Measurements from ENCODE around the gene PYGL.
"Not testable (repeated sequence)": the region's sequence is repeated elsewhere in the genome, so short reads cannot be mapped to it uniquely, and the experiment has no call there.

Gene PYGL

DNA sequence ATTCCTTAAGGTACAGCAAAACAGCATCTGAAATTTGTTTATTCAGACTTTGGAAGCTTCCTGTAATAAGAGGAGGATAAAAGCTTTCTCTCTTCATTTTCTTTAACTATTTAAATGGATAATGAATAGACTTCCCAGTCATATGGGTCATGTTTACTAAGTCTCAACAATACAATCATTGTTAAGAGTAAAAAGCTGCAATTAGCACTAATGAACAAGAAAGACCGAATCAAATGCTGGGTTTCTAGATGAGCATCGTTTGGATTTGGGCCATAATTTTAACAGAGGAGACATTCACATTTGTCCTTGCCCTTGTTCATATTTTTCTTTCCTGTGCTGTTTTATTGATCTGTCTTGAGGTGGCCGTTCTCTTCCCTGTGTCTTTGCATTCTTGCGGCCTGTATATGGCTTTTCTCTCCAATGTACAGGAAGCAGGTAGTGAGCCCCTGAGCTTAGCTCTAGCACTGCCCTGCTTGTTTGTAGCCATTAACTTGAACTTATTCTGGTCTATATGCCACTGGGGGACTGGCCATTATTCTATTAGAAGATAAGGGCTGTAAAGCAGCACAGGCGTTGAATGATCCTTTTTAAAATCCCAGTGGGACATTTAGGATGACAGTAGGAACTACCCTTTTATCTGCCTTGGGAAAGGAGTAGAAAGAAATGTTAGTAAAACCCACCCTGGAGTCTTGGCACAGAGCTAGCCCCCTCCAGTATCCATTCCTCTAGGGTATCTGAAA, 37.8 kb downstream of the PYGL start:
- ChIA-PET POLR2A (no interaction called here), CTCF (interaction anchor here (1.0 to 1.6 kb wide), 2 partner anchors 10 to 12 kb away, joined by 3 to 4 read pairs; no protein-coding TSS in a partner anchor)
- DNase-seq (ENCODE audit: low read depth, low spot score) = no peak
- TF ChIP-seq, protein P1, sequence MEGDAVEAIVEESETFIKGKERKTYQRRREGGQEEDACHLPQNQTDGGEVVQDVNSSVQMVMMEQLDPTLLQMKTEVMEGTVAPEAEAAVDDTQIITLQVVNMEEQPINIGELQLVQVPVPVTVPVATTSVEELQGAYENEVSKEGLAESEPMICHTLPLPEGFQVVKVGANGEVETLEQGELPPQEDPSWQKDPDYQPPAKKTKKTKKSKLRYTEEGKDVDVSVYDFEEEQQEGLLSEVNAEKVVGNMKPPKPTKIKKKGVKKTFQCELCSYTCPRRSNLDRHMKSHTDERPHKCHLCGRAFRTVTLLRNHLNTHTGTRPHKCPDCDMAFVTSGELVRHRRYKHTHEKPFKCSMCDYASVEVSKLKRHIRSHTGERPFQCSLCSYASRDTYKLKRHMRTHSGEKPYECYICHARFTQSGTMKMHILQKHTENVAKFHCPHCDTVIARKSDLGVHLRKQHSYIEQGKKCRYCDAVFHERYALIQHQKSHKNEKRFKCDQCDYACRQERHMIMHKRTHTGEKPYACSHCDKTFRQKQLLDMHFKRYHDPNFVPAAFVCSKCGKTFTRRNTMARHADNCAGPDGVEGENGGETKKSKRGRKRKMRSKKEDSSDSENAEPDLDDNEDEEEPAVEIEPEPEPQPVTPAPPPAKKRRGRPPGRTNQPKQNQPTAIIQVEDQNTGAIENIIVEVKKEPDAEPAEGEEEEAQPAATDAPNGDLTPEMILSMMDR (IDR thresholded peaks at IDR 0.05; ENCODE audit: insufficient read depth, low read length, missing control alignments) = no peak
- H3K4me3 ChIP-seq (ENCODE audit: low read depth, low read length) = no peak overlapping the region

DNA sequence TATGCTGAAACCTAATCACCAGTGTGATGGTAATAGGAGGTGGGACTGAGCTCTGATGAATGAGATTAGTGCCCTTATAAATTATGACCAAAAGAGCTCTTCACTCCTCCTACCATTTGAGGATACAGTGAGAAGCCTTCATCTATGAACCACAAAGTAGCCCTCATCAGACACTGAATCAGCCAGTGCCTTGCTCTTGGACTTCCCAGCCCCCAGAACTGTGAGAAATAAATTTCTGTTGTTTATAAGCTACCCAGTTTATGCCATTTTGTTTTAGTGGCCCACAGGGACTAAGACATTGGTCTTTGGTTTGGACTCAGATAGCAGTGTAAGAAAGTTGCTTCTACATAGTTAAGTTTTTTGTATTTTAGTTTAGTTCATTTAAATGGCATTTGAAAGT, 39.6 kb downstream of the PYGL start:
- ChIA-PET CTCF (interaction anchor here (1.1 to 1.6 kb wide), 3 partner anchors 12 to 20 kb away, joined by 3 to 4 read pairs (median 4); no protein-coding TSS in a partner anchor), POLR2A (no interaction called here)
- TF ChIP-seq, protein P1 (IDR thresholded peaks at IDR 0.05; ENCODE audit: insufficient read depth, low read length, missing control alignments) = no peak
- H3K4me3 ChIP-seq (ENCODE audit: low read depth, low read length) = no peak overlapping the region
- DNase-seq (ENCODE audit: low read depth, low spot score) = no peak

DNA sequence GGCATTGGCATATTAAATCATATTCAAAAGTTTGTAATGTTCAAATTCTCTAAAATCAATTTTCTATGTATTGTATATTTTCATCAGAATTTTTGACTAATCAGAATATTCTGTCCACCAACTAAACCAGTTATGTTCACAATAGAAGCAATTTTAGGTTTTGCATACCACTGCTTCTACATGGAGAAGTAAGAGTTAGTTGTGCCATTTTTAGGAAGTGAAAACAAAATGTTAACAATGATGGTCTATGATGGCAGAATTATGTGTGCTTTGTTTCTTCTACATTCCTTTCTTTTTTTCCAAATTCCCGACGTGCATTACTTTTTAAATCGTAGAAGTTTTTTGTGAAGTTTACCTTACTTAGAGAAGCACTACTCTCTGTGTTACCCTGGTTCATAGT, 42.9 kb downstream of the PYGL start:
- H3K4me3 ChIP-seq (ENCODE audit: low read depth, low read length) = no peak overlapping the region
- TF ChIP-seq, protein P1 (IDR thresholded peaks at IDR 0.05; ENCODE audit: insufficient read depth, low read length, missing control alignments) = no peak
- ChIA-PET CTCF (no interaction called here), POLR2A (no interaction called here)
- DNase-seq (ENCODE audit: low read depth, low spot score) = no peak

GRCh38 chr14:50897658-50898175, 46.6 kb downstream of the PYGL start:
- POLR2A ChIA-PET = no interaction called here
- CTCF ChIA-PET = no interaction called here

GRCh38 chr14:50897005-50897404, 47.3 kb downstream of the PYGL start:
- DNase-seq (ENCODE audit: low read depth, low spot score); H3K4me3 ChIP-seq (ENCODE audit: low read depth, low read length); CTCF ChIA-PET: not testable (repeated sequence)
- POLR2A ChIA-PET = interaction anchor here (0.7 kb wide), 1 partner anchor 28 kb away, joined by 3 read pairs; no protein-coding TSS in a partner anchor

More at GRCh38 chr14:50897658-50898175, 46.6 kb downstream of the PYGL start:
- DNase-seq (ENCODE audit: low read depth, low spot score) = no peak
- TF ChIP-seq, protein P1 (IDR thresholded peaks at IDR 0.05; ENCODE audit: insufficient read depth, low read length, missing control alignments) = no peak
- H3K4me3 ChIP-seq (ENCODE audit: low read depth, low read length) = no peak overlapping the region

DNA sequence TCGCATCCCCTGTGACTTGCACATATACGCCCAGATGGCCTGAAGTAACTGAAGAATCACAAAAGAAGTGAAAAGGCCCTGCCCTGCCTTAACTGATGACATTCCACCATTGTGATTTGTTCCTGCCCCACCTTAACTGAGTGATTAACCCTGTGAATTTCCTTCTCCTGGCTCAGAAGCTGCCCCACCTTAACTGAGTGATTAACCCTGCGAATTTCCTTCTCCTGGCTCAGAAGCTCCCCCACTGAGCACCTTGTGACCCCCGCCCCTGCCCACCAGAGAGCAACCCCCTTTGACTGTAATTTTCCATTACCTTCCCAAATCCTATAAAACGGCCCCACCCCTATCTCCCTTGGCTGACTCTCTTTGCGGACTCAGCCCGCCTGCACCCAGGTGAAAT, 47.9 kb downstream of the PYGL start:
- CTCF ChIA-PET; POLR2A ChIA-PET; H3K4me3 ChIP-seq (ENCODE audit: low read depth, low read length); DNase-seq (ENCODE audit: low read depth, low spot score): not testable (repeated sequence)

DNA sequence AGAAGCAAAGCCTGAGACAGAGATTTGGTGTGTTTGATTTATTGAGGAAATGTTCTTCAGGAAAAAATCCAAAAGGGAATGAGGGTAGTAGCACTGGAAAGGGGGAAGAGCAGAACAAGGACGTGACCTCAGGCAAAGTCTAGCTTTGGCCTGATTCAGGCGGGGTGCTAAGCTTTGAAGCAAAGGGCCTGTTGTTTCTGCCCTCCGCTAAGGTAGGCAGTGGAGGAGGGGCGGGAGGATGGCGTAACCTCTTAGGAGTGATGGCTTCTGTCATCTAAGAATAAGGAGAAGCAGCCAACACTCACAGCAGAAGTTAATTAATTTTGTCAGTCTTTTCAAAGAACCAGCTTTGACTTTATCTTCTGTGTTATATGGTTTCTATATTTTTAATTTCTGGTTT, 52.0 kb downstream of the PYGL start:
- TF ChIP-seq, protein P1 (IDR thresholded peaks at IDR 0.05; ENCODE audit: insufficient read depth, low read length, missing control alignments) = no peak
- ChIA-PET CTCF (no interaction called here), POLR2A (no interaction called here)
- no peak for DNase-seq (ENCODE audit: low read depth, low spot score)
- H3K4me3 ChIP-seq (ENCODE audit: low read depth, low read length) = no peak overlapping the region
